ENCODE results near the gene CDKN2AIPNL. TPM values are rescaled to one million over a fixed set of nuclear protein-coding genes. Genes with fewer than 3 reads are reported as not detected.

Gene CDKN2AIPNL
- total RNA-seq, 4 donors from 2014 or later = 3.2 to 18.7 (median 12.9) TPM; not detected in 1

DNA sequence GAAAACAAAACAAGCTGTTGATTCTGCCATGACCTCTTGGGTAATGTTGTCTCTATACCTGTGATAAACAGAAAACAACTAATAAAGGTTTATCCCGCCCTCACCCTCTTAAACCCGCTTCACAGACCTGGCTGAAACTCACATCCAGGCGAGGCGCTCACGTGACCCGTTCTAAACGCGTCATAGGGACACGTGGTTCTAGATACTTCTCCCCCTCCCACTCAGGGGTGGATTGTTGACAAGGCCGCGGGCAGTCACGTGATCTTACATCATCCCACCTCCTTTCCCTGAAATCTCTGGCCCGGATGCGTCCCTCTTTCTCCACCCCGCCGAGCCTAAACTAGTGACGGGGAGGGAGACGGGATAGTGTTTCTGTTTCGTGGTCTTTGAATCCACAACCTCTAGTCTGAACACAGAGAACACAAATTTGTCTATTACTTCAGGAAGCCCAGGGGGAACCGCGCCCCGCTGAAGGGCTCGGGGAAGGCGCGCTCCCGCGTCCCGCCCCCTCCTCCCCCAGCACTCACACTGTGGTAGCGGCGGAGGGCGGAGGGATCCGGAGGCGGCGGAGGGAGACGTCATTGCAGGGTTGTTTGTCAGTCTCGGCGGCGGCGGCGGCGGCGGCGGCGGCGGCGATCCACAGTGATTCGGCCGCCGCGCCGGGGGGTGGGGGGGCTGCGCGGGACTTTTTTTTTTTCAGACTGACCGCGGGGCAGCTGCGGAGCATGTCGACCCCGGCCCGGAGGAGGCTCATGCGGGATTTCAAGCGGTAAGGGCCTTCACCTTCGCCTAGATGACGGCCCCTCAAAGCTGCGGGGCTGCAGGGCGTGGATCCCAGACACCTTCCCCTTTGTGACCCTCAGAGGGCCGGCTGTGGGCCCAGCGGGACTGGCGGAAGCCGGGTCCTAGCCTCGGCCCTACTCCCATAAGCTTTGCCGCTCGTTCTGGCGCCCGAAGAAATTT lies 40.5 kb downstream of the CDKN2AIPNL start, which contains the start of gene UBE2B:
Gene UBE2B, plus strand, starts transcription at position 699 of the 963 bp plus-strand sequence. Its CDS starts 27 bp downstream, at position 726.
- H3K27ac ChIP-seq = peak within 1 kb of the TSS; percentile 99
- H3K4me1 ChIP-seq = peaks cover 5 to 40% (median 30%) of the 10 kb centered on the region in 4 donors
- no peaks in the 10 kb centered on the region for H3K27me3 ChIP-seq
- peak within 1 kb of the TSS; percentile 61 to 98 (median 93) for H3K4me3 ChIP-seq
- H3K9me3 ChIP-seq = no peaks in the 10 kb centered on the region
- DNase-seq = peak; percentile 98
- intact Hi-C loops (cut with DNase I; ENCODE audit: low total_unique reads) = loop anchor here (5.0 kb wide), 1 partner anchor 156 kb away; the partner anchor contains the start of gene JADE2
- in situ Hi-C loops (cut with MboI; ENCODE audit: low pct_ligation_motif_present in 1 of 4, low pct_unique_long_range_greater_than_20kb in 1 of 4, low sequenced_read_pairs in 3 of 4) = no loop called here
- peaks cover 0 to 11% (median 0%) of the 10 kb centered on the region in 4 donors for H3K36me3 ChIP-seq
- WGBS, 2 donors (ENCODE audit: low coverage in 1 of 2) = 1% methylated on average over 29 of the region's 74 CpGs; no CpG with 5 or more reads in 1 of the 2 donors
- peak; percentile 63 for TF ChIP-seq EP300 (IDR thresholded peaks at IDR 0.05; ENCODE audit: low read depth)
- TF ChIP-seq POLR2A (IDR thresholded peaks at IDR 0.05) = peak; percentile 83
- TF ChIP-seq CTCF (IDR thresholded peaks at IDR 0.05) = no peak
- TF ChIP-seq POLR2AphosphoS5 (IDR thresholded peaks at IDR 0.05) = peak; percentile 88 to 97 (median 97)

DNA sequence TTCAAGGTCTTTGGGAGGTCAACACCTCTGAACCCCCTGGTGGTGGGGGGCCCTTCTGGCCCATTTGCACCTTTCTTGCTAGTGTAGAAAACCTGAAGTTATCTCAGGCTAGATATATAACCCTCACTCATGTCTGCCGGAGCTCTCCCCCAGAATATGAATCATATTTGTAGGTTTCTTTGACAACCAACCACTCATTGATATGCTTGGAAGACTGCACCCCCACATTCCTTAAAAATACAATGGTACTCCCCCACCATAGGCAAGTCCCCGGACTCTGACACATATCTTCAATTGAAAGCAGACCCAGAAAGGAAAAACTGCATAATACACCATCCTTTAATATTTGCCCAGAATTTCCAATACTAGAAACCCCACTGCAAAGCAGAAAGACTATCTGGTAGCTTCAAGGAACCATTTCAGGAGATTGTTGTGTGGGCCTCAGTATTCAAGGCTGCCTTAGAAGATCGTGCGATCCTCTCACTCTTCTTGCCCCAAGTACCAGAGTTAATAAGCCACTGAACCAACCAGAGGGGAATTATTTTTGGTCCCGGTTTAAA lies 41.3 kb downstream of the CDKN2AIPNL start:
- no peak for TF ChIP-seq EP300 (IDR thresholded peaks at IDR 0.05; ENCODE audit: low read depth)
- no peak for TF ChIP-seq POLR2AphosphoS5 (IDR thresholded peaks at IDR 0.05)
- no peak for TF ChIP-seq POLR2A (IDR thresholded peaks at IDR 0.05)
- TF ChIP-seq CTCF (IDR thresholded peaks at IDR 0.05) = no peak
- in situ Hi-C loops (cut with MboI; ENCODE audit: low pct_ligation_motif_present in 1 of 4, low pct_unique_long_range_greater_than_20kb in 1 of 4, low sequenced_read_pairs in 3 of 4) (no loop called here), intact Hi-C loops (cut with DNase I; ENCODE audit: low total_unique reads) (loop anchor here (5.0 kb wide), 1 partner anchor 157 kb away; the partner anchor contains the start of gene JADE2)
- Histone ChIP-seq H3K4me1 (peaks cover 7 to 46% (median 33%) of the 10 kb centered on the region in 4 donors), H3K4me3 (peak overlapping the region; percentile 13 to 95 (median 76)), H3K9me3 (no peaks in the 10 kb centered on the region), H3K36me3 (peaks cover 0 to 8% (median 0%) of the 10 kb centered on the region in 4 donors), H3K27me3 (no peaks in the 10 kb centered on the region), H3K27ac (peak overlapping the region; percentile 99)
- DNase-seq = no peak
- 10 to 24% methylated on average over 4 to 5 of the region's 5 CpGs for WGBS, 2 donors (ENCODE audit: low coverage in 1 of 2)

DNA sequence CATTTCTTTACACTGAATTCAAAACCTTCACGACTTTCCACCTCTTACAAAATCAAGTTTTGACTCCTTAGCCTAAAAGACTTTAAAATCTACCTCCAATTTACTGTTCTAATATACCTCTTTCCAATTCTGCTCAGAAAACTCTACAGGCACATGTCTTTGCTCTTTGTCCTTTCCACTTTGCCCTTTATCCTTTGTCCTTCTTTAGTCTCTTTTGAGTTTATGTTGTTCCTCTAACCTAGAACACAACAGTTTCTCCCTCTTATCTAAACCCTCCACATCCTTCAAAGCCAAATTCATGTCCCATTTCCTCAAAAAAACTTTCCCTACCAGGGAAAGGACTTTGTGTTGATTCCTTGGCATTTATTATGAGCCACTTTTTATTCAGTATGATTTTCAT lies 46.1 kb downstream of the CDKN2AIPNL start:
- in situ Hi-C loops (cut with MboI; ENCODE audit: low pct_ligation_motif_present in 1 of 4, low pct_unique_long_range_greater_than_20kb in 1 of 4, low sequenced_read_pairs in 3 of 4) = loop anchor here in 1 of 4 donors (10.0 kb wide), 1 partner anchor 61 kb away; no protein-coding TSS in a partner anchor
- WGBS, 2 donors (ENCODE audit: low coverage in 1 of 2) = 78 to 87% methylated on average over 1 of the region's 1 CpG
- Histone ChIP-seq H3K9me3 (no peaks in the 10 kb centered on the region), H3K27ac (no peak overlapping the region), H3K4me3 (no peak overlapping the region), H3K4me1 (peaks cover 4 to 25% (median 18%) of the 10 kb centered on the region in 4 donors), H3K27me3 (no peaks in the 10 kb centered on the region), H3K36me3 (no peaks in the 10 kb centered on the region)
- TF ChIP-seq POLR2AphosphoS5 (IDR thresholded peaks at IDR 0.05) = no peak
- TF ChIP-seq CTCF (IDR thresholded peaks at IDR 0.05) = no peak
- TF ChIP-seq EP300 (IDR thresholded peaks at IDR 0.05; ENCODE audit: low read depth) = no peak
- no peak for TF ChIP-seq POLR2A (IDR thresholded peaks at IDR 0.05)
- intact Hi-C loops (cut with DNase I; ENCODE audit: low total_unique reads) = no loop called here
- no peak for DNase-seq

DNA sequence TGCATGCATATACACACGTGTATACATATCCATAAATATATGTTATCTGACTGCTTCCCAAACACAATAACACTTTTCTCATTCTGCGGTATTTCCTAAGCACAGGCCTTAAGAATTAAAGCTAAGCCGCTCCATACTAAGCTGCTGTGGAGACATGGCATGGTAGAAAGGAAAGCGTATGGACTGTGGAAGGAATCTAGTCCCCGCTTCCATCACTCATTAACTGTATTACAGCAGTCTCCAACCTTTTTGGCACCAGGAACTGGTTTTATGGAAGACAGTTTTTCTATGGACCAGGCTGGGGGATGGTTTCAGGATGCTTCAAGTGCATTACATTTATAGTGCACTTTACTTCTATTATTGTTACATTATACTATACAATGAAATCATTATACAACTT lies 56.0 kb downstream of the CDKN2AIPNL start:
- in situ Hi-C loops (cut with MboI; ENCODE audit: low pct_ligation_motif_present in 1 of 4, low pct_unique_long_range_greater_than_20kb in 1 of 4, low sequenced_read_pairs in 3 of 4) = no loop called here
- TF ChIP-seq POLR2AphosphoS5 (IDR thresholded peaks at IDR 0.05) = no peak
- TF ChIP-seq POLR2A (IDR thresholded peaks at IDR 0.05) = no peak
- H3K36me3 ChIP-seq = no peaks in the 10 kb centered on the region
- WGBS, 2 donors (ENCODE audit: low coverage in 1 of 2) = 91 to 96% methylated on average over 5 of the region's 5 CpGs
- DNase-seq = no peak
- no peaks in the 10 kb centered on the region for H3K9me3 ChIP-seq
- no peak overlapping the region for H3K4me3 ChIP-seq
- no peaks in the 10 kb centered on the region for H3K4me1 ChIP-seq
- no peak overlapping the region for H3K27ac ChIP-seq
- intact Hi-C loops (cut with DNase I; ENCODE audit: low total_unique reads) = no loop called here
- H3K27me3 ChIP-seq = no peaks in the 10 kb centered on the region

Other genes starting within 250 kb of the CDKN2AIPNL start
- gene SKP1, start 234.9 kb downstream of the CDKN2AIPNL start, total RNA-seq = 100 to 1,000 TPM in 3 of 4 donors, 10 to 100 TPM in 1; 32.6 to 224 (median 170) TPM
- gene PPP2CA, start 185.8 kb downstream of the CDKN2AIPNL start, total RNA-seq = 100 to 1,000 TPM in 3 of 4 donors, 10 to 100 TPM in 1; 30.4 to 198 (median 147) TPM
- 1 to 10 TPM in 3 of 4 donors, under 1 TPM in 1; 0.96 to 4.0 (median 2.4) TPM for gene CDKL3, start 44.7 kb downstream of the CDKN2AIPNL start, total RNA-seq
- 100 to 1,000 TPM in 1 of 4 donors, 10 to 100 TPM in 3; 51.1 to 126 (median 71.6) TPM for gene UBE2B, start 40.3 kb downstream of the CDKN2AIPNL start, total RNA-seq
- 10 to 100 TPM; 36.6 to 50.1 (median 41.4) TPM for gene JADE2, start 113.8 kb upstream of the CDKN2AIPNL start, total RNA-seq
- gene SAR1B, start 220.9 kb upstream of the CDKN2AIPNL start, total RNA-seq = 10 to 100 TPM; 14.3 to 77.8 (median 59.8) TPM
- 10 to 100 TPM in 3 of 4 donors, 1 to 10 TPM in 1; 9.2 to 26.7 (median 18.6) TPM for gene SEC24A, start 236.9 kb upstream of the CDKN2AIPNL start, total RNA-seq